ENCODE data around the gene NT5C3B. TPM values are rescaled to one million over a fixed set of nuclear protein-coding genes. Genes with fewer than 3 reads are reported as not detected.
"Not testable (repeated sequence)": the region's sequence is repeated elsewhere in the genome, so short reads cannot be mapped to it uniquely, and the experiment has no call there.

NT5C3B gene
- total and polyA plus RNA-seq, 10 donors: 17.0 to 62.7 (median 29.5) TPM

DNA sequence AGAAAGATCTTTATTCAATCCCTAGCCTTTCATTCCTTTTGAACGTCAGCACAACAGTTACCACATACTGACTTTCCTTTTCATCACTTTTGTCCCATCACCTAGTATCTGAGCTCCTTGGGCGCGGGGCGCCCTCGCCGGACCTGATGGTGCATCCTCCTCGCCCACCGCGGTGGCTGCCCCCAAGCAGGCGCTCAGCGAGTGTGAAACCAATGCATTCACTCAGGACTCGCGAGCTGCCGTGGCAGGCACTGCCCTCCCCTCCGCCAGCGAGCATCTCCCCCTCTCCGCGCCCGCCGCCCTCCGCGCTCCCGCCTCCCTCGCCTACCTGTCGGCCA is 28.4 kb upstream of the NT5C3B start:
- peak overlapping the region; percentile 85 to 97 (median 95) for H3K27ac ChIP-seq
- TF ChIP-seq POLR2AphosphoS5 (IDR thresholded peaks at IDR 0.05) (no peak), POLR2A (IDR thresholded peaks at IDR 0.05) (no peak)
- TF ChIP-seq, protein P1, sequence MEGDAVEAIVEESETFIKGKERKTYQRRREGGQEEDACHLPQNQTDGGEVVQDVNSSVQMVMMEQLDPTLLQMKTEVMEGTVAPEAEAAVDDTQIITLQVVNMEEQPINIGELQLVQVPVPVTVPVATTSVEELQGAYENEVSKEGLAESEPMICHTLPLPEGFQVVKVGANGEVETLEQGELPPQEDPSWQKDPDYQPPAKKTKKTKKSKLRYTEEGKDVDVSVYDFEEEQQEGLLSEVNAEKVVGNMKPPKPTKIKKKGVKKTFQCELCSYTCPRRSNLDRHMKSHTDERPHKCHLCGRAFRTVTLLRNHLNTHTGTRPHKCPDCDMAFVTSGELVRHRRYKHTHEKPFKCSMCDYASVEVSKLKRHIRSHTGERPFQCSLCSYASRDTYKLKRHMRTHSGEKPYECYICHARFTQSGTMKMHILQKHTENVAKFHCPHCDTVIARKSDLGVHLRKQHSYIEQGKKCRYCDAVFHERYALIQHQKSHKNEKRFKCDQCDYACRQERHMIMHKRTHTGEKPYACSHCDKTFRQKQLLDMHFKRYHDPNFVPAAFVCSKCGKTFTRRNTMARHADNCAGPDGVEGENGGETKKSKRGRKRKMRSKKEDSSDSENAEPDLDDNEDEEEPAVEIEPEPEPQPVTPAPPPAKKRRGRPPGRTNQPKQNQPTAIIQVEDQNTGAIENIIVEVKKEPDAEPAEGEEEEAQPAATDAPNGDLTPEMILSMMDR (IDR thresholded peaks at IDR 0.05 in 8 of 11, conservative IDR thresholded peaks at IDR 0.05 in 3 of 11): no peak
- WGBS, 5 donors: 0 to 1% (median 0%) methylated on average over 21 to 25 of the region's 25 CpGs
- intact Hi-C loops (cut with DNase I; ENCODE audit: low total_unique reads): no loop called here
- no peaks in the 10 kb centered on the region for H3K27me3 ChIP-seq (replicated peaks in 1 of 7)
- DNase-seq: no peak
- H3K4me3 ChIP-seq: peak overlapping the region; percentile 84 to 99 (median 97)
- no peaks in the 10 kb centered on the region for H3K9me3 ChIP-seq
- peaks cover 0 to 31% (median 22%) of the 10 kb centered on the region in 6 donors for H3K36me3 ChIP-seq
- H3K4me1 ChIP-seq: peaks cover 13 to 58% (median 40%) of the 10 kb centered on the region in 6 donors

DNA sequence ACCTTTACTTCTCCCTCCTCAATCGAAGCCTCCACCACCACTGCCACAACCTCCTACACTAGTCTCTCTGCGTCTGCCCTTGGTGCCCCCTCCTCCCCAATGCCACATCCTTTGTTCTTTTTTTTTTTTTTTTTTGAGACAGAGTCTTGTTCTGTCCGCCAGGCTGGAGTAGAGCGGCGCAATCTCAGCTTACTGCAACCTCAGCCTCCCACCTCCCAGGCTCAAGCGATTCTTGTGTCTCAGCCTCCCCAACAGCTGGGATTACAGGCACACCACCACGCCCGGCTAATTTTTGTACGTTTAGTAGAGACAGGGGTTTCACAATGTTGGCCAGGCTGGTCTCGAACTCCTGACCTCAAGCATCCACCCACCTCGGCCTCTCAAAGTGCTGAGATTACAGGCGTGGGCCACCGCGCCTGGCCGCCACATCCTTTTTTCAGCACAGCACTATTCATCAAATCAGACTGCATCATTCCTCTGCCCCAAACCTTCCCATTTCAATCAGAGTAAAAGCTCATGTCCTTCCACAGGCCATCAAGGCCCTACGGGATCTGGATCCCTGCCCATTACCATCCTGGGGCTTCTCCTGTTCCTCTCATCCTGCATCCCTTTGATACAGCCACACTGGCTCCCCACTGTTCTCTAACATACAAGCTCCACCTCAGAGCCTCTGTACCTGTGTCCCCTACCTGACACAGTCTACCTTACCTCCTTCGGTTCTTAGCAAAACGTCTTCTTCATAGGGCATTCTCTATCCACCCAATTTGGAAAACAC is 27.2 kb upstream of the NT5C3B start:
- no peak for DNase-seq
- peaks cover 0 to 19% (median 13%) of the 10 kb centered on the region in 6 donors for H3K36me3 ChIP-seq
- TF ChIP-seq POLR2AphosphoS5 (IDR thresholded peaks at IDR 0.05): no peak
- TF ChIP-seq, protein P1 (IDR thresholded peaks at IDR 0.05 in 8 of 11, conservative IDR thresholded peaks at IDR 0.05 in 3 of 11): no peak
- no peak for TF ChIP-seq POLR2A (IDR thresholded peaks at IDR 0.05)
- no peaks in the 10 kb centered on the region for H3K9me3 ChIP-seq
- peak overlapping the region in 6 of 8 donors; percentile 84 to 99 (median 96) for H3K4me3 ChIP-seq
- 44 to 51% (median 48%) methylated on average over 17 to 18 of the region's 18 CpGs for WGBS, 5 donors
- peaks cover 13 to 58% (median 40%) of the 10 kb centered on the region in 6 donors for H3K4me1 ChIP-seq
- no peaks in the 10 kb centered on the region for H3K27me3 ChIP-seq (replicated peaks in 1 of 7)
- intact Hi-C loops (cut with DNase I; ENCODE audit: low total_unique reads): no loop called here
- H3K27ac ChIP-seq: no peak overlapping the region

DNA sequence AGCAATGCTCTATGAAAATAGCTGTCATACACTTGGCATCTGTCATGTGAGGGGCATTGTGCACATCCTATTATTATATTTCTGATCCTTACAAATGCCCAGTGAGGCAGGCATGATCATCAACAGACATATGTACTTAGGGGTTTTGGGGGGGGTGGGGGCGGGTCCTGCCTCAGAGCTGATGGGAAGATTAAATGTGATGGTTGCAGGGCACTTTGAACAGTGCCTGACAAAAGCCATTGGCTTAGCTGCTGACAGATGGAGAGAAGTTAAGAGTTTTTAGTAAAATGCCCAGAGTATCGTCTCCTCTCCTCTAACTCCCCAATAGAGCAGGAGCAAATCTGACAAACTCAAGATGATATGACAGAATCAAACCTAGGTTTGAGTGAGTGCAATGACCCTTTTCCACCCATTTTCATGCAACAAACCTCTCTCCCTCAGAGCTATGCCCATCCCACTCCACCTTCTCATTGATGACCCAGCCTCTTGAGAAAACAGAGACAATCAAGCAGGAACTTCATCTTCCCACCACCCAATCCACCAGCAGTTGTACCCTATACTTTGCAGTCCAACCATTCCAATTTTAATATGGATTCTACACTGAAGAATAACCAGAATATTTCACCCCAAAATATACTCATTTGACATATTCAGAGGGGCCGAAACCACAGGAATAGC is 24.4 kb upstream of the NT5C3B start:
- no peaks in the 10 kb centered on the region for H3K9me3 ChIP-seq
- H3K4me3 ChIP-seq: no peak overlapping the region
- intact Hi-C loops (cut with DNase I; ENCODE audit: low total_unique reads): no loop called here
- 77 to 93% (median 90%) methylated on average over 3 of the region's 3 CpGs for WGBS, 5 donors
- H3K36me3 ChIP-seq: peaks cover 0 to 2% (median 0%) of the 10 kb centered on the region in 6 donors
- no peaks in the 10 kb centered on the region for H3K27me3 ChIP-seq (replicated peaks in 1 of 7)
- peaks cover 13 to 58% (median 37%) of the 10 kb centered on the region in 6 donors for H3K4me1 ChIP-seq
- no peak for DNase-seq
- no peak overlapping the region for H3K27ac ChIP-seq
- TF ChIP-seq POLR2A (IDR thresholded peaks at IDR 0.05) (no peak), POLR2AphosphoS5 (IDR thresholded peaks at IDR 0.05) (no peak)
- TF ChIP-seq, protein P1 (IDR thresholded peaks at IDR 0.05 in 8 of 11, conservative IDR thresholded peaks at IDR 0.05 in 3 of 11): no peak

DNA sequence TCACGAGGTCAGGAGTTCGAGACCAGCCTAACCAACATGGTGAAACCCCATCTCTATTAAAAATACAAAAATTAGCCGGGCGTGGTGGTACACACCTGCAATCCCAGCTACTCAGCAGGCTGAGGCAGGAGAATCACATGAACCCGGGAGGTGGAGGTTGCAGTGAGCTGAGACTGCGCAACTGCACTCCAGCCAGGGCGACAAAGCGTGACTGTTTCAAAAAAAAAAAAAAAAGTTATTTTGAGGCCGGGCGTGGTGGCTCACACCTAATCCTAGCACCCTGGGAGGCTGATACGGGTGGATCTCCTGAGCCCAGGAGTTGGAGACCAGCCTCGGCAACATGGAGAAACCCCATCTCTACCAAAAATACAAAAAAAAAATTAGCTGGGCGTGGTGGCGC is 15.3 kb upstream of the NT5C3B start:
- 87 to 91% (median 89%) methylated on average over 14 of the region's 14 CpGs for WGBS, 5 donors
- intact Hi-C loops (cut with DNase I; ENCODE audit: low total_unique reads): not testable (repeated sequence)

More for the DNA sequence above, 15.3 kb upstream of the NT5C3B start:
- not testable (repeated sequence) for H3K27ac ChIP-seq; DNase-seq; H3K4me3 ChIP-seq; H3K27me3 ChIP-seq (replicated peaks in 1 of 7); H3K9me3 ChIP-seq
- H3K36me3 ChIP-seq: peaks cover 0 to 56% (median 21%) of the 10 kb centered on the region in 6 donors
- peaks cover 0 to 47% (median 16%) of the 10 kb centered on the region in 6 donors for H3K4me1 ChIP-seq
